Testis (tissue), 2 donors: ENCODE measurements around the gene DST.

ENCODE experiments used
- POLR2A ChIP-seq: fragments of 450-650 bp; IDR thresholded peaks from one replicate; pipeline ENCODE4 v1.6.1; 2017; ENCODE audit warnings: antibody characterized with exemption, mild to moderate bottlenecking, moderate library complexity
- TF ChIP-seq, protein P1 (sequence below), 3 experiments: fragments of 450-650 bp in 2 of 3; fragments of 200-600 bp in 1 of 3; sonication (generic) in 1 of 3; IDR thresholded peaks; one replicate each; pipeline ENCODE4 v1.5.1; 2016 to 2019; ENCODE audit warnings: antibody characterized with exemption in 3 of 3, mild to moderate bottlenecking in 2 of 3, moderate library complexity in 1 of 3

DNA sequence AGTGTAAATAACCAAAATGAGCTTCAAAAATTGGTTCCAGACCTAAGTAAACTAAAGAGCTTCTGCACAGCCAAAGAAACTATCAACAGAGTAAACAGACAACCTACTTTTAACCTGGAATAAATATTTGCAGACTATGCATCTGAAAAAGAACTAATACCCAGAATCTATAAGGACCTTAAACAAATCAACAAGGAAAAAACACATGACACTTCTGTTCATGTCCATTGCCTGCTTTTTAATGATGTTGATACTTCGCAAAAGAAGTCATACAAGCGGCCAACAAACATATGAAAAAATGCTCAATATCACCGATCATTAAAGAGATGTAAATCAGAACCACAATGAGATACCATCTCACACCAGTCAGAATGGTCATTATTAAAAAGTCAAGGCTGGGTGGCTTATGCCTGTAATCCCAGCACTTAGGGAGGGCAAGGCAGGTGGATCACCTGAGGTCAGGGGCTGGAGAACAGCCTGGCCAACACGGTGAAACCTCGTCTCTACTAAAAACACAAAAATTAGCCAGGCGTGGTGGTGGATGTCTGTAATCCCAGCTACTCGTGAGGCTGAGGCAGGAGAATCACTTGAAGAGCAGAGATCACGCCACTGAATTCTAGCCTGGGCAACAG is 42.5 kb upstream of the DST start:
- TF ChIP-seq, protein P1, sequence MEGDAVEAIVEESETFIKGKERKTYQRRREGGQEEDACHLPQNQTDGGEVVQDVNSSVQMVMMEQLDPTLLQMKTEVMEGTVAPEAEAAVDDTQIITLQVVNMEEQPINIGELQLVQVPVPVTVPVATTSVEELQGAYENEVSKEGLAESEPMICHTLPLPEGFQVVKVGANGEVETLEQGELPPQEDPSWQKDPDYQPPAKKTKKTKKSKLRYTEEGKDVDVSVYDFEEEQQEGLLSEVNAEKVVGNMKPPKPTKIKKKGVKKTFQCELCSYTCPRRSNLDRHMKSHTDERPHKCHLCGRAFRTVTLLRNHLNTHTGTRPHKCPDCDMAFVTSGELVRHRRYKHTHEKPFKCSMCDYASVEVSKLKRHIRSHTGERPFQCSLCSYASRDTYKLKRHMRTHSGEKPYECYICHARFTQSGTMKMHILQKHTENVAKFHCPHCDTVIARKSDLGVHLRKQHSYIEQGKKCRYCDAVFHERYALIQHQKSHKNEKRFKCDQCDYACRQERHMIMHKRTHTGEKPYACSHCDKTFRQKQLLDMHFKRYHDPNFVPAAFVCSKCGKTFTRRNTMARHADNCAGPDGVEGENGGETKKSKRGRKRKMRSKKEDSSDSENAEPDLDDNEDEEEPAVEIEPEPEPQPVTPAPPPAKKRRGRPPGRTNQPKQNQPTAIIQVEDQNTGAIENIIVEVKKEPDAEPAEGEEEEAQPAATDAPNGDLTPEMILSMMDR (IDR thresholded peaks at IDR 0.05) = no peak
- no peak for TF ChIP-seq POLR2A
